HG03521 (cell line): ENCODE measurements around the gene SELENOO.
A peak's percentile ranks its signal among the peaks of the same experiment; 100 is the strongest.

Source experiments
- ATAC-seq: cut with Tn5 transposase; IDR thresholded peaks from one replicate; pipeline ENCODE4 v1.9.1; 2021; ENCODE audit warnings: mild to moderate bottlenecking, moderate library complexity; ENCODE audit not compliant: unreplicated experiment

SELENOO gene

GRCh38 chr22:50252082-50253045 lies 51.6 kb downstream of the SELENOO start:
- ATAC-seq: no peak

- ATAC-seq: no peak
These were observed 52.5 kb downstream of the SELENOO start for GRCh38 chr22:50253046-50253915.

GRCh38 chr22:50253941-50254340 lies 53.1 kb downstream of the SELENOO start:
- ATAC-seq: no peak

- no peak for ATAC-seq
These were observed 54.3 kb downstream of the SELENOO start for GRCh38 chr22:50255099-50255498.

- ATAC-seq: no peak
These were observed 54.8 kb downstream of the SELENOO start for GRCh38 chr22:50255607-50256006.

GRCh38 chr22:50256258-50256862 lies 55.5 kb downstream of the SELENOO start:
- no peak for ATAC-seq

- no peak for ATAC-seq
These were observed 56.2 kb downstream of the SELENOO start for GRCh38 chr22:50257041-50257440.

- no peak for ATAC-seq
These were observed 56.9 kb downstream of the SELENOO start for GRCh38 chr22:50257451-50258360.

GRCh38 chr22:50258361-50259292 lies 57.8 kb downstream of the SELENOO start:
- ATAC-seq: no peak

- no peak for ATAC-seq
These were observed 58.5 kb downstream of the SELENOO start for GRCh38 chr22:50259302-50259701.

- no peak for ATAC-seq
These were observed 59.6 kb downstream of the SELENOO start for GRCh38 chr22:50260434-50260800.

GRCh38 chr22:50260801-50261614 lies 60.2 kb downstream of the SELENOO start:
- ATAC-seq: peak; percentile 42

GRCh38 chr22:50261615-50262459 lies 61.0 kb downstream of the SELENOO start, which contains the start of gene MAPK12:
Gene MAPK12 (minus strand): TSS chr22:50261683. CDS start chr22:50261509, 174 bp downstream.
- ATAC-seq: peak; percentile 31

- no peak for ATAC-seq
These were observed 61.7 kb downstream of the SELENOO start for GRCh38 chr22:50262460-50262911.

- no peak for ATAC-seq
These were observed 62.3 kb downstream of the SELENOO start for GRCh38 chr22:50262973-50263617.

GRCh38 chr22:50264104-50264745 lies 63.4 kb downstream of the SELENOO start:
- no peak for ATAC-seq
